PC-3 (cell line): Measurements from ENCODE around the gene CBR3.

Source experiments
- CTCF ChIP-seq: fragments of 300-600 bp; sonication (generic); conservative IDR thresholded peaks from 2 replicates; pipeline ENCODE4 v1.5.1; 2017; ENCODE audit warnings: antibody characterized with exemption, low read depth, mild to moderate bottlenecking, low read length
- EZH2 ChIP-seq: fragments of 300-600 bp; sonication (generic); IDR thresholded peaks from one replicate; pipeline ENCODE4 v1.6.1; 2017; ENCODE audit warnings: antibody characterized with exemption, mild to moderate bottlenecking, low read length; ENCODE audit not compliant: unreplicated experiment
- EZH2phosphoT487 ChIP-seq: fragments of 300-600 bp; sonication (generic); IDR thresholded peaks from 2 replicates; pipeline ENCODE4 v1.6.1; 2018; ENCODE audit warnings: mild to moderate bottlenecking, antibody characterized with exemption, low read length, borderline replicate concordance

- TF ChIP-seq CTCF, result no peak
- TF ChIP-seq EZH2, result no peak
- TF ChIP-seq EZH2phosphoT487, result no peak
Measured at GRCh38 chr21:36188937-36189336, 54.1 kb downstream of the CBR3 start.
